Measurements from ENCODE around the gene CLCN6. TPM values are rescaled to one million over a fixed set of nuclear protein-coding genes. Genes with fewer than 3 reads are reported as not detected.

The CLCN6 gene
- total RNA-seq, 2 donors from 2014 or later, result 7.0 to 23.7 TPM

DNA sequence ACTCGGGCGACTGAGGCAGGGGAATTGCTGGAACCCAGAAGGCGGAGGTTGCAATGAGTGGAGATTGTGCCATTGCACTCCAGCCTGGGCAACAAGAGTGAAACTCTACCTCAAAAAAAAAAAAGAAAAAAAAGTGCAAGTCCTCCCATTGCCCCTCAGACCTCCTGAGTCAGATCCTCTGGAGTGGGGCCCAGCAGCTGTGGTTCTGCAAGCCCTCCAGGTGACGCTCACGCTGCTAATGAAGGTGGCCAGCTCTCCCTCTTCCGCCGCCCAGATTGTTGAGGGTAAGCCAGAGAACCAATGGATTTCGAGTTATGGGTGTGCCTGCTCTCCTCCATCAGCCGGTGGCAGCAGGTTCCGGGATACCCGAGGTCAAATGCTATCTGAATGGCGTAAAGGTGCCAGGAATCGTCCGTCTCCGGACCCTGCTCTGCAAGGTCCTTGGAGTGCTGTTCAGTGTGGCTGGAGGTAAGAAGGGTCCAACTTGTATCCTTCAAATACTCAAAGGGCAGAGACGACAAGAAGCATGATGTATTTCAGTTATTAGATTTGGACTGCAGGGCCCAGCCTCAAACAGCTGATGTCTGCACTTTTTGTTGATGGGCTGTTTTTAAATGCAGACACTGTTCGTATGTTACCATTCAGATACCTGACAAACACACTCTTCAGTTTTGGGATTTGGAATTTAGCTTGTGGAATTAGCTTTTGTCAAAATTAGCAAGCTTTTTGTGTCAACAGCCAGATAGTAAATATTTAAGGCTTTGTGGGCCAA lies 17.6 kb downstream of the CLCN6 start:
- H3K27me3 ChIP-seq, result no peaks in the 10 kb centered on the region
- no peaks in the 10 kb centered on the region for H3K9me3 ChIP-seq
- intact Hi-C loops (cut with DNase I), result no loop called here
- WGBS, 2 donors, result 85 to 87% methylated on average over 16 to 17 of the region's 17 CpGs
- H3K4me1 ChIP-seq, result no peaks in the 10 kb centered on the region
- DNase-seq (no peak), ATAC-seq (no peak)
- TF ChIP-seq, protein P1, sequence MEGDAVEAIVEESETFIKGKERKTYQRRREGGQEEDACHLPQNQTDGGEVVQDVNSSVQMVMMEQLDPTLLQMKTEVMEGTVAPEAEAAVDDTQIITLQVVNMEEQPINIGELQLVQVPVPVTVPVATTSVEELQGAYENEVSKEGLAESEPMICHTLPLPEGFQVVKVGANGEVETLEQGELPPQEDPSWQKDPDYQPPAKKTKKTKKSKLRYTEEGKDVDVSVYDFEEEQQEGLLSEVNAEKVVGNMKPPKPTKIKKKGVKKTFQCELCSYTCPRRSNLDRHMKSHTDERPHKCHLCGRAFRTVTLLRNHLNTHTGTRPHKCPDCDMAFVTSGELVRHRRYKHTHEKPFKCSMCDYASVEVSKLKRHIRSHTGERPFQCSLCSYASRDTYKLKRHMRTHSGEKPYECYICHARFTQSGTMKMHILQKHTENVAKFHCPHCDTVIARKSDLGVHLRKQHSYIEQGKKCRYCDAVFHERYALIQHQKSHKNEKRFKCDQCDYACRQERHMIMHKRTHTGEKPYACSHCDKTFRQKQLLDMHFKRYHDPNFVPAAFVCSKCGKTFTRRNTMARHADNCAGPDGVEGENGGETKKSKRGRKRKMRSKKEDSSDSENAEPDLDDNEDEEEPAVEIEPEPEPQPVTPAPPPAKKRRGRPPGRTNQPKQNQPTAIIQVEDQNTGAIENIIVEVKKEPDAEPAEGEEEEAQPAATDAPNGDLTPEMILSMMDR (IDR thresholded peaks at IDR 0.05), result no peak
- no peak for TF ChIP-seq POLR2A (IDR thresholded peaks at IDR 0.05)
- H3K27ac ChIP-seq, result no peak overlapping the region
- peaks cover 5 to 11% of the 10 kb centered on the region in 2 donors for H3K36me3 ChIP-seq (replicated peaks in 1 of 2; ENCODE audit: insufficient read depth in 1 of 2, low read depth in 2 of 2)
- no peak overlapping the region for H3K4me3 ChIP-seq

DNA sequence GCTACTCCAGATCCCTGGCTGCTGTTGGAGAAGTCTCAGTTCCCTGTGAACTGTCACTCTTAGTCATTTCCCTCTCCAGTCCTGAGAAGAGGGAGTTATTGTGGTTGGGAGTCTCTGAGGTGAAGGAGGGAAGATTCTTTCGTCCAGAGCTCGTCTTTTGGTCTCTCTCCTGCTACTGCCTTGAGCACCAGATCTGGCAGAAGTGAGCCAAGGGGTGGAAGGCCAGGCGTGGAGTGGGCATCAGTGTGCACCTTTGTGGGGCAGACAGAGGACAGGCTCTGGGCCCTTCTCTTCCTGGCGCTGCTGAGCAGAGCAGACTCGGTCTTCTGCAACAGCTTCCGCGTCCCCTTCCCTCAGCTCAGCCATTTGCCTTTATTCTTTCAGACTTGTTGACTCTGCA lies 19.1 kb downstream of the CLCN6 start:
- Histone ChIP-seq H3K9me3 (no peaks in the 10 kb centered on the region), H3K27ac (no peak overlapping the region), H3K36me3 (replicated peaks in 1 of 2; ENCODE audit: insufficient read depth in 1 of 2, low read depth in 2 of 2) (peaks cover 5 to 21% of the 10 kb centered on the region in 2 donors), H3K4me1 (no peaks in the 10 kb centered on the region), H3K4me3 (no peak overlapping the region), H3K27me3 (no peaks in the 10 kb centered on the region)
- ATAC-seq (no peak), DNase-seq (no peak)
- intact Hi-C loops (cut with DNase I), result no loop called here
- no peak for TF ChIP-seq POLR2A (IDR thresholded peaks at IDR 0.05)
- TF ChIP-seq, protein P1 (IDR thresholded peaks at IDR 0.05), result no peak
- 90 to 93% methylated on average over 7 of the region's 7 CpGs for WGBS, 2 donors

DNA sequence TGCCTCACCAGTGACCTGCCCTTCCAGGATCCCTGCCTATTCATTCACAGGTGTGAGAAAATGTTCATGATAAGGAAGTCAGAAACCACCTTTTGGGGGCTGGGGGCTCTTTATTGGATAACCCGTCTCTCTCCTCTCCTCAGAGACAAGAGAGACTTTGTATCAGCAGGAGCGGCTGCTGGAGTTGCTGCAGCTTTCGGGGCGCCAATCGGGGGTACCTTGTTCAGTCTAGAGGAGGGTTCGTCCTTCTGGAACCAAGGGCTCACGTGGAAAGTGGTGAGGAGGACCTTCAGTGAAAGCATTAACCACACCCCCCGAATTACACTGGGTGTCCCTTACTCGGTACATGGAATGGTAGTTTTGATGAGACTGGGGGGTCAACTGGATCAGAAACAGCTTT lies 21.0 kb downstream of the CLCN6 start:
- WGBS, 2 donors, result 86 to 92% methylated on average over 4 to 9 of the region's 9 CpGs
- Histone ChIP-seq H3K36me3 (replicated peaks in 1 of 2; ENCODE audit: insufficient read depth in 1 of 2, low read depth in 2 of 2) (peaks cover 5 to 23% of the 10 kb centered on the region in 2 donors), H3K4me3 (no peak overlapping the region), H3K4me1 (no peaks in the 10 kb centered on the region), H3K27me3 (no peaks in the 10 kb centered on the region), H3K9me3 (no peaks in the 10 kb centered on the region), H3K27ac (no peak overlapping the region)
- intact Hi-C loops (cut with DNase I), result no loop called here
- TF ChIP-seq, protein P1 (IDR thresholded peaks at IDR 0.05), result no peak
- no peak for TF ChIP-seq POLR2A (IDR thresholded peaks at IDR 0.05)
- DNase-seq, result no peak
- ATAC-seq, result no peak

DNA sequence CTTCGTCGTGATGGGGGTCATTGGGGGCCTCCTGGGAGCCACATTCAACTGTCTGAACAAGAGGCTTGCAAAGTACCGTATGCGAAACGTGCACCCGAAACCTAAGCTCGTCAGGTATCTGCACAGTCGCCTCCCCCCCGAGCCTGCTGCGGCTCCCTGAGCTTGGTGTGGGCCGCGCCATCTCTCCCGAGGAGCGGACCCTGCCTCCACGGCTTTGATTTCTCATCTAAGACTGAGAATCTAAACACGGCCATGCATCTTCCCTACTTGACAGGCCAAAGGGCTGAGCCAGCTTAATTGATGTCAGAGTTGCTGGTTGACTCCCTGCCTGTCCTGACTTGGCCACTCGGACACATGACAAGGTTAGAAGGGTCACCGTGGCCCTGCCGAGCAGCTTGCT lies 22.5 kb downstream of the CLCN6 start:
- WGBS, 2 donors, result 90 to 92% methylated on average over 19 of the region's 19 CpGs
- no peaks in the 10 kb centered on the region for H3K9me3 ChIP-seq
- no peak overlapping the region for H3K27ac ChIP-seq
- H3K4me1 ChIP-seq, result no peaks in the 10 kb centered on the region
- ATAC-seq, result no peak
- H3K27me3 ChIP-seq, result no peaks in the 10 kb centered on the region
- H3K4me3 ChIP-seq, result no peak overlapping the region
- intact Hi-C loops (cut with DNase I), result no loop called here
- DNase-seq, result no peak
- H3K36me3 ChIP-seq (replicated peaks in 1 of 2; ENCODE audit: insufficient read depth in 1 of 2, low read depth in 2 of 2), result peaks cover 7 to 25% of the 10 kb centered on the region in 2 donors
- no peak for TF ChIP-seq POLR2A (IDR thresholded peaks at IDR 0.05)

DNA sequence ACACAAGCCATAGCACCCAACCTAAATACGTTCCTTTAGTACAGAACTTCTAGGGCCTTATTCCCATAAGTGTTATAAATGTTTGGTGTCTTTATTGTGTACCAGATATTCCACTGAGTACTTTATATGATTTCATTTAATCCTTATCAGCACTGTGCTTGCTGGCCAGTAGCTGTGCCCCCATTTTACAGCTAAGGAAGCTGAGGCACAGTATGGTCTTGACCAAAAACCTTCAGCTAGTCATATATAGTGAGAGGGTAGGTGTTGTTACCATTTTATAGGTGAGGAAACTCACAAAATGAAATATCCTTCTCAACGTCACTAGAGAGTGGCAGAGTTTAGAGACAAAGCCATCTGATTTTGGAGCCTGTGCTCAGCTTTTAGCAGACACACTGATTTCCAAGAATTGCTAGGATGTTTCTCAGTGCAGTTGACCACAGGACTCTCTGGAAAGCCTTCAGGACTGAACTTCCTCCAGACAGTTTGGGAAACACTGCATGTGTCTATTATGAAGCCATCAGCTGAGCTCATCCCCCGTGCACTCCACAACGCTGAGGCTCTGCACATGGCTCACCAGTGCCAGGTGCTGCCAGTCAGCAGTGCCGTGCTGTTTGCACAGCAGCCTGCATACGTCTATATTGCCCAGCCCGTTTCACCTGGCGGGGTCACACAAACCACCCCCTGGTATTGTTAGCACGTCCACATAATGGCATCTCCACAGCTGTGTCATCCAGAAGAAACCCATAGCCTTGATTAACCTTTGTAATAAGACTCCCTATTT lies 26.1 kb downstream of the CLCN6 start:
- DNase-seq (no peak), ATAC-seq (no peak)
- Histone ChIP-seq H3K4me3 (no peak overlapping the region), H3K9me3 (no peaks in the 10 kb centered on the region), H3K4me1 (no peaks in the 10 kb centered on the region), H3K27ac (no peak overlapping the region), H3K36me3 (replicated peaks in 1 of 2; ENCODE audit: insufficient read depth in 1 of 2, low read depth in 2 of 2) (peaks cover 12 to 39% of the 10 kb centered on the region in 2 donors), H3K27me3 (no peaks in the 10 kb centered on the region)
- intact Hi-C loops (cut with DNase I), result loop anchor here (10.0 kb wide), 1 partner anchor 133 kb away; no protein-coding TSS in a partner anchor
- TF ChIP-seq POLR2A (IDR thresholded peaks at IDR 0.05), result no peak
- TF ChIP-seq, protein P1 (IDR thresholded peaks at IDR 0.05), result no peak
- 46 to 60% methylated on average over 8 to 9 of the region's 9 CpGs for WGBS, 2 donors

All from body of pancreas (tissue), 4 donors.